Ishikawa (cell line): Measurements from ENCODE around the gene USP47.

Source experiments
- CREB1 ChIP-seq: IDR thresholded peaks from 2 replicates; pipeline ENCODE4 v1.6.1; 2012; ENCODE audit warnings: low read depth
- FOXM1 ChIP-seq: IDR thresholded peaks from 2 replicates; pipeline ENCODE4 v1.6.1; 2012; ENCODE audit warnings: low read depth, borderline replicate concordance

- TF ChIP-seq FOXM1 (no peak), CREB1 (no peak)
Measured at GRCh38 chr11:11959601-11960000, 117.8 kb downstream of the USP47 start.
